ENCODE data around the gene FAM107B. TPM values are rescaled to one million over a fixed set of nuclear protein-coding genes. Genes with fewer than 3 reads are reported as not detected.
"Not testable (repeated sequence)": the region's sequence is repeated elsewhere in the genome, so short reads cannot be mapped to it uniquely, and the experiment has no call there.

FAM107B gene
- total RNA-seq, 1 donor from 2014 or later = 45.1 TPM

GRCh38 chr10:14601326-14601725 lies 173.4 kb downstream of the FAM107B start:
- DNase-seq = no peak

- no peak for DNase-seq
These were observed 174.6 kb downstream of the FAM107B start for GRCh38 chr10:14600065-14600464.

- DNase-seq = no peak
These were observed 175.6 kb downstream of the FAM107B start for GRCh38 chr10:14598809-14599764.

- no peak for DNase-seq
These were observed 179.0 kb downstream of the FAM107B start for GRCh38 chr10:14595526-14596182.

GRCh38 chr10:14594878-14595525 lies 179.7 kb downstream of the FAM107B start:
- no peak for DNase-seq

GRCh38 chr10:14593806-14594205 lies 180.9 kb downstream of the FAM107B start:
- no peak for DNase-seq

GRCh38 chr10:14592566-14592965 lies 182.1 kb downstream of the FAM107B start:
- no peak for DNase-seq

GRCh38 chr10:14592026-14592425 lies 182.7 kb downstream of the FAM107B start:
- no peak for DNase-seq

GRCh38 chr10:14588938-14589294 lies 185.8 kb downstream of the FAM107B start:
- not testable (repeated sequence) for DNase-seq

GRCh38 chr10:14588084-14588937 lies 186.4 kb downstream of the FAM107B start:
- peak; percentile 93 for DNase-seq

- DNase-seq = no peak
These were observed 187.1 kb downstream of the FAM107B start for GRCh38 chr10:14587540-14588083.

- DNase-seq = no peak
These were observed 187.8 kb downstream of the FAM107B start for GRCh38 chr10:14586901-14587300.

- no peak for DNase-seq
These were observed 189.2 kb downstream of the FAM107B start for GRCh38 chr10:14585287-14586193.

GRCh38 chr10:14584661-14585060 lies 190.0 kb downstream of the FAM107B start:
- no peak for DNase-seq

- DNase-seq = no peak
These were observed 190.7 kb downstream of the FAM107B start for GRCh38 chr10:14583967-14584366.

GRCh38 chr10:14583252-14583651 lies 191.4 kb downstream of the FAM107B start:
- DNase-seq = no peak

- DNase-seq = no peak
These were observed 193.0 kb downstream of the FAM107B start for GRCh38 chr10:14581553-14582321.

GRCh38 chr10:14580671-14581332 lies 193.9 kb downstream of the FAM107B start:
- peak; percentile 29 for DNase-seq

GRCh38 chr10:14579405-14579804 lies 195.3 kb downstream of the FAM107B start:
- no peak for DNase-seq
